Endothelial cell of umbilical vein (primary cell): ENCODE data around the gene IMPDH2.

ENCODE experiments used
- CTCF ChIP-seq, 2 donors: IDR thresholded peaks; 1 replicate in 1 of 2; 2 replicates in 1 of 2; pipeline ENCODE4 v1.5.1; 2011; ENCODE audit warnings: low read length in 2 of 2, mild to moderate bottlenecking in 2 of 2, moderate library complexity in 2 of 2, control low read depth in 1 of 2, inconsistent platforms in 1 of 2, low read depth in 1 of 2; ENCODE audit not compliant: insufficient read depth in 1 of 2; ENCODE audit errors: extremely low read depth in 1 of 2
- EZH2 ChIP-seq: IDR thresholded peaks from 2 replicates; pipeline ENCODE4 v1.6.1; 2012; ENCODE audit warnings: borderline replicate concordance, low read depth, mild to moderate bottlenecking, moderate library complexity, low read length, inconsistent platforms; ENCODE audit not compliant: severe bottlenecking
- FOS ChIP-seq: IDR thresholded peaks from 2 replicates; pipeline ENCODE4 v1.6.1; 2011; ENCODE audit warnings: mild to moderate bottlenecking, low read length, moderate library complexity, borderline replicate concordance; ENCODE audit not compliant: insufficient read depth
- MAX ChIP-seq: IDR thresholded peaks from 2 replicates; pipeline ENCODE4 v1.6.1; 2011; ENCODE audit not compliant: insufficient read depth, insufficient read length
- MYC ChIP-seq: IDR thresholded peaks from one replicate; pipeline ENCODE4 v1.6.1; 2011; ENCODE audit warnings: mild to moderate bottlenecking, low read depth, low read length
- POLR2A ChIP-seq: IDR thresholded peaks from 2 replicates; pipeline ENCODE4 v1.6.1; 2012; ENCODE audit warnings: low read depth, mild to moderate bottlenecking, control low read depth, low read length
- POLR2AphosphoS5 ChIP-seq: IDR thresholded peaks from 2 replicates; pipeline ENCODE4 v1.6.1; 2012; ENCODE audit warnings: low read depth, mild to moderate bottlenecking, control low read depth, low read length, moderate library complexity; ENCODE audit not compliant: insufficient read depth

- peak; percentile 22 to 30 for TF ChIP-seq CTCF (IDR thresholded peaks at IDR 0.05; ENCODE audit: extremely low read depth in 1 of 2, insufficient read depth in 1 of 2, low read depth in 1 of 2, low read length in 2 of 2)
- peak; percentile 89 for TF ChIP-seq POLR2A
- no peak for TF ChIP-seq EZH2
- no peak for TF ChIP-seq FOS
- no peak for TF ChIP-seq MYC
- TF ChIP-seq POLR2AphosphoS5: peak; percentile 89
- TF ChIP-seq MAX: peak; percentile 84
Observed at GRCh38 chr3:49007068-49007770, 22.0 kb downstream of the IMPDH2 start, which contains the start of gene WDR6.
